ENCODE data around the gene NIF3L1.
"Not testable (repeated sequence)": the region's sequence is repeated elsewhere in the genome, so short reads cannot be mapped to it uniquely, and the experiment has no call there.

Gene NIF3L1

GRCh38 chr2:200878289-200878880, 10.8 kb upstream of the NIF3L1 start:
- H3K36me3 ChIP-seq (ENCODE audit: control insufficient read depth, low read depth, low read length): peaks cover 45% of the 10 kb centered on the region
- no peak overlapping the region for H3K27ac ChIP-seq (ENCODE audit: low read length)
- H3K27me3 ChIP-seq (ENCODE audit: control insufficient read depth, insufficient read depth, low read length): no peaks in the 10 kb centered on the region
- H3K9ac ChIP-seq (ENCODE audit: low read length): no peak overlapping the region
- H3K9me3 ChIP-seq (ENCODE audit: control insufficient read depth, low read depth, low read length): no peaks in the 10 kb centered on the region
- H3K4me1 ChIP-seq (ENCODE audit: control insufficient read depth, low read depth, low read length): no peaks in the 10 kb centered on the region
- no peak overlapping the region for H3K4me3 ChIP-seq (ENCODE audit: low read length)

- H3K27ac ChIP-seq (ENCODE audit: low read length); H3K9ac ChIP-seq (ENCODE audit: low read length); H3K4me1 ChIP-seq (ENCODE audit: control insufficient read depth, low read depth, low read length); H3K9me3 ChIP-seq (ENCODE audit: control insufficient read depth, low read depth, low read length); H3K27me3 ChIP-seq (ENCODE audit: control insufficient read depth, insufficient read depth, low read length); H3K4me3 ChIP-seq (ENCODE audit: low read length): not testable (repeated sequence)
- peaks cover 42% of the 10 kb centered on the region for H3K36me3 ChIP-seq (ENCODE audit: control insufficient read depth, low read depth, low read length)
Measured at GRCh38 chr2:200881715-200882249, 7.4 kb upstream of the NIF3L1 start.

- no peak overlapping the region for H3K27ac ChIP-seq (ENCODE audit: low read length)
- H3K4me1 ChIP-seq (ENCODE audit: control insufficient read depth, low read depth, low read length): no peaks in the 10 kb centered on the region
- H3K4me3 ChIP-seq (ENCODE audit: low read length): no peak overlapping the region
- no peak overlapping the region for H3K9ac ChIP-seq (ENCODE audit: low read length)
- peaks cover 76% of the 10 kb centered on the region for H3K36me3 ChIP-seq (ENCODE audit: control insufficient read depth, low read depth, low read length)
- no peaks in the 10 kb centered on the region for H3K27me3 ChIP-seq (ENCODE audit: control insufficient read depth, insufficient read depth, low read length)
- no peaks in the 10 kb centered on the region for H3K9me3 ChIP-seq (ENCODE audit: control insufficient read depth, low read depth, low read length)
Measured at GRCh38 chr2:200899482-200899881, 10.3 kb downstream of the NIF3L1 start.

GRCh38 chr2:200901459-200902072, 12.4 kb downstream of the NIF3L1 start:
- Histone ChIP-seq H3K4me3 (ENCODE audit: low read length) (no peak overlapping the region), H3K27ac (ENCODE audit: low read length) (no peak overlapping the region), H3K4me1 (ENCODE audit: control insufficient read depth, low read depth, low read length) (no peaks in the 10 kb centered on the region), H3K36me3 (ENCODE audit: control insufficient read depth, low read depth, low read length) (peaks cover 60% of the 10 kb centered on the region), H3K9me3 (ENCODE audit: control insufficient read depth, low read depth, low read length) (no peaks in the 10 kb centered on the region), H3K9ac (ENCODE audit: low read length) (no peak overlapping the region), H3K27me3 (ENCODE audit: control insufficient read depth, insufficient read depth, low read length) (no peaks in the 10 kb centered on the region)

GRCh38 chr2:200905618-200906296, 16.6 kb downstream of the NIF3L1 start:
- no peaks in the 10 kb centered on the region for H3K27me3 ChIP-seq (ENCODE audit: control insufficient read depth, insufficient read depth, low read length)
- H3K9ac ChIP-seq (ENCODE audit: low read length): no peak overlapping the region
- no peaks in the 10 kb centered on the region for H3K4me1 ChIP-seq (ENCODE audit: control insufficient read depth, low read depth, low read length)
- no peaks in the 10 kb centered on the region for H3K9me3 ChIP-seq (ENCODE audit: control insufficient read depth, low read depth, low read length)
- H3K4me3 ChIP-seq (ENCODE audit: low read length): no peak overlapping the region
- no peak overlapping the region for H3K27ac ChIP-seq (ENCODE audit: low read length)
- H3K36me3 ChIP-seq (ENCODE audit: control insufficient read depth, low read depth, low read length): peaks cover 38% of the 10 kb centered on the region

- H3K27me3 ChIP-seq (ENCODE audit: control insufficient read depth, insufficient read depth, low read length): no peaks in the 10 kb centered on the region
- H3K36me3 ChIP-seq (ENCODE audit: control insufficient read depth, low read depth, low read length): peaks cover 47% of the 10 kb centered on the region
- H3K27ac ChIP-seq (ENCODE audit: low read length): no peak overlapping the region
- H3K9ac ChIP-seq (ENCODE audit: low read length): no peak overlapping the region
- no peaks in the 10 kb centered on the region for H3K4me1 ChIP-seq (ENCODE audit: control insufficient read depth, low read depth, low read length)
- H3K4me3 ChIP-seq (ENCODE audit: low read length): no peak overlapping the region
- no peaks in the 10 kb centered on the region for H3K9me3 ChIP-seq (ENCODE audit: control insufficient read depth, low read depth, low read length)
Measured at GRCh38 chr2:200909958-200910357, 20.8 kb downstream of the NIF3L1 start.

GRCh38 chr2:200913654-200914053, 24.5 kb downstream of the NIF3L1 start:
- Histone ChIP-seq H3K27me3 (ENCODE audit: control insufficient read depth, insufficient read depth, low read length) (no peaks in the 10 kb centered on the region), H3K4me1 (ENCODE audit: control insufficient read depth, low read depth, low read length) (no peaks in the 10 kb centered on the region), H3K36me3 (ENCODE audit: control insufficient read depth, low read depth, low read length) (peaks cover 60% of the 10 kb centered on the region), H3K27ac (ENCODE audit: low read length) (no peak overlapping the region), H3K4me3 (ENCODE audit: low read length) (no peak overlapping the region), H3K9ac (ENCODE audit: low read length) (no peak overlapping the region), H3K9me3 (ENCODE audit: control insufficient read depth, low read depth, low read length) (no peaks in the 10 kb centered on the region)

GRCh38 chr2:200922439-200922838, 33.3 kb downstream of the NIF3L1 start:
- H3K9me3 ChIP-seq (ENCODE audit: control insufficient read depth, low read depth, low read length): no peaks in the 10 kb centered on the region
- H3K27ac ChIP-seq (ENCODE audit: low read length): no peak overlapping the region
- H3K4me3 ChIP-seq (ENCODE audit: low read length): no peak overlapping the region
- peaks cover 76% of the 10 kb centered on the region for H3K36me3 ChIP-seq (ENCODE audit: control insufficient read depth, low read depth, low read length)
- H3K27me3 ChIP-seq (ENCODE audit: control insufficient read depth, insufficient read depth, low read length): no peaks in the 10 kb centered on the region
- H3K4me1 ChIP-seq (ENCODE audit: control insufficient read depth, low read depth, low read length): no peaks in the 10 kb centered on the region
- no peak overlapping the region for H3K9ac ChIP-seq (ENCODE audit: low read length)

GRCh38 chr2:200929334-200930249, 40.4 kb downstream of the NIF3L1 start:
- no peaks in the 10 kb centered on the region for H3K27me3 ChIP-seq (ENCODE audit: control insufficient read depth, insufficient read depth, low read length)
- no peak overlapping the region for H3K9ac ChIP-seq (ENCODE audit: low read length)
- no peak overlapping the region for H3K4me3 ChIP-seq (ENCODE audit: low read length)
- H3K36me3 ChIP-seq (ENCODE audit: control insufficient read depth, low read depth, low read length): peaks cover 51% of the 10 kb centered on the region
- no peaks in the 10 kb centered on the region for H3K4me1 ChIP-seq (ENCODE audit: control insufficient read depth, low read depth, low read length)
- H3K27ac ChIP-seq (ENCODE audit: low read length): no peak overlapping the region
- H3K9me3 ChIP-seq (ENCODE audit: control insufficient read depth, low read depth, low read length): no peaks in the 10 kb centered on the region

GRCh38 chr2:200930947-200931626, 41.9 kb downstream of the NIF3L1 start:
- Histone ChIP-seq H3K27ac (ENCODE audit: low read length) (no peak overlapping the region), H3K36me3 (ENCODE audit: control insufficient read depth, low read depth, low read length) (peaks cover 57% of the 10 kb centered on the region), H3K9me3 (ENCODE audit: control insufficient read depth, low read depth, low read length) (no peaks in the 10 kb centered on the region), H3K4me3 (ENCODE audit: low read length) (no peak overlapping the region), H3K27me3 (ENCODE audit: control insufficient read depth, insufficient read depth, low read length) (no peaks in the 10 kb centered on the region), H3K4me1 (ENCODE audit: control insufficient read depth, low read depth, low read length) (no peaks in the 10 kb centered on the region), H3K9ac (ENCODE audit: low read length) (no peak overlapping the region)

GRCh38 chr2:200939832-200940231, 50.7 kb downstream of the NIF3L1 start:
- H3K27ac ChIP-seq (ENCODE audit: low read length): no peak overlapping the region
- H3K27me3 ChIP-seq (ENCODE audit: control insufficient read depth, insufficient read depth, low read length): no peaks in the 10 kb centered on the region
- H3K4me1 ChIP-seq (ENCODE audit: control insufficient read depth, low read depth, low read length): no peaks in the 10 kb centered on the region
- H3K9me3 ChIP-seq (ENCODE audit: control insufficient read depth, low read depth, low read length): no peaks in the 10 kb centered on the region
- no peak overlapping the region for H3K9ac ChIP-seq (ENCODE audit: low read length)
- H3K36me3 ChIP-seq (ENCODE audit: control insufficient read depth, low read depth, low read length): peaks cover 89% of the 10 kb centered on the region
- no peak overlapping the region for H3K4me3 ChIP-seq (ENCODE audit: low read length)

Measured in iPS-18a (cell line).